Activated naive CD4-positive, alpha-beta T cell treated with anti-CD3 and anti-CD28 coated beads, Interleukin-2, amount 10 ng/mL, durations not matched to agents 7 days and 5 days (primary cell): ENCODE results near the gene RAB4B.
"Not testable (repeated sequence)": the region's sequence is repeated elsewhere in the genome, so short reads cannot be mapped to it uniquely, and the experiment has no call there.

ENCODE experiments used
- CTCF ChIA-PET: fragments of 350-600 bp; sonication (Branson Sonifier 250); formaldehyde crosslinking; loops from one replicate; lab custom pipeline; 2021; ENCODE audit warnings: antibody characterized with exemption; lab: Charles Lee
- DNase-seq: peaks from one replicate; pipeline ENCODE4 v3.0.0-alpha.2; 2020
- H3K27ac Mint-ChIP-seq: one replicate; pipeline ENCODE4 v1.8.0; 2021; ENCODE audit warnings: mild to moderate bottlenecking, moderate library complexity, mixed read lengths
- H3K27me3 Mint-ChIP-seq: one replicate; pipeline ENCODE4 v1.8.0; 2021; ENCODE audit warnings: mild to moderate bottlenecking, mixed read lengths
- H3K36me3 Mint-ChIP-seq: one replicate; pipeline ENCODE4 v1.8.0; 2021; ENCODE audit warnings: mixed read lengths
- H3K4me1 Mint-ChIP-seq: one replicate; pipeline ENCODE4 v1.8.0; 2021; ENCODE audit warnings: mixed read lengths
- H3K4me3 Mint-ChIP-seq: one replicate; pipeline ENCODE4 v1.8.0; 2021; ENCODE audit warnings: mild to moderate bottlenecking, moderate library complexity, mixed read lengths
- H3K9me3 Mint-ChIP-seq: one replicate; pipeline ENCODE4 v1.8.0; 2021; ENCODE audit warnings: mixed read lengths

Gene RAB4B

DNA sequence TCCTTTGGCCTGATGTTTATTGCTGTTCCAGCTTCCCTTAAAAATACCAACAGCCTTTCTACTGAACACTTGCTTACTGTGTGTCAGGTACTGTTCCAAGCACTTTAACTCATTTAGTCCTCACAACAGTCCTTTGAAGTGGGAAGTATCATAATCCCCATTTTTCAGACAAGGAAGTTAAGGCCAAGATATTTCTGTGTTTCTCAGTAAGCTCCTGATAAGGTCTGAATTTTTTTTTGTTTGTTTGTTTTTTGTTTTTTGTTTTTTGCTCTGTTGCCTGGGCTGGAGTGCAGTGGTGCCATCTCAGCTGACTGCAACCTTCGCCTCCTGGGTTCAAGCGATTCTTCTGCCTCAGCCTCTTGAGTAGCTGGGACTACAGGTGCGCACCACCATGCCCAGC, 19.6 kb upstream of the RAB4B start:
- CTCF ChIA-PET: no interaction called here
- no peak overlapping the region for H3K4me3 Mint-ChIP-seq
- H3K27me3 Mint-ChIP-seq: no peaks in the 10 kb centered on the region
- H3K36me3 Mint-ChIP-seq: peaks cover 68% of the 10 kb centered on the region
- no peaks in the 10 kb centered on the region for H3K9me3 Mint-ChIP-seq
- DNase-seq: no peak
- peak overlapping the region; percentile 1 for H3K27ac Mint-ChIP-seq
- H3K4me1 Mint-ChIP-seq: peaks cover 61% of the 10 kb centered on the region

DNA sequence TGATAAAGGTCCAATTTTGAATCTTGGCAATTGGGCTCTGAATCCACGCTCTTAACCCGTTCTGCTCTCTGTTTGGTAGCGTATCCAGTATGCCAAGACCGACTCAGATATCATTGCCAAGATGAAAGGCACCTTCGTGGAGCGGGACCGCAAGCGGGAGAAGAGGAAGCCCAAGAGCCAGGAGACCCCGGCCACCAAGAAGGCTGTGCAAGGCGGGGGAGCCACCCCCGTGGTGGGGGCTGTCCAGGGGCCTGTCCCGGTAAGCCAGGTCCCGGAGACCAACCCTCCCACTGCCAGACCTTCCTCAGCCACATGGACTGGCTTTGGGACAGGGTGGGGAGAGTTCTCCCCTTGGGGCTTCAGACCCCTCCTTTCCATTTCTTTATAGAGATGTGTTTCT, 18.7 kb upstream of the RAB4B start:
- Mint-ChIP-seq H3K27ac (no peak overlapping the region), H3K36me3 (peaks cover 72% of the 10 kb centered on the region), H3K9me3 (no peaks in the 10 kb centered on the region), H3K27me3 (no peaks in the 10 kb centered on the region), H3K4me1 (peaks cover 66% of the 10 kb centered on the region), H3K4me3 (no peak overlapping the region)
- no peak for DNase-seq
- CTCF ChIA-PET: no interaction called here

- H3K27me3 Mint-ChIP-seq: no peaks in the 10 kb centered on the region
- CTCF ChIA-PET: no interaction called here
- H3K36me3 Mint-ChIP-seq: peaks cover 65% of the 10 kb centered on the region
- no peaks in the 10 kb centered on the region for H3K9me3 Mint-ChIP-seq
- DNase-seq: no peak
- no peak overlapping the region for H3K4me3 Mint-ChIP-seq
- peaks cover 52% of the 10 kb centered on the region for H3K4me1 Mint-ChIP-seq
- no peak overlapping the region for H3K27ac Mint-ChIP-seq
Measured at GRCh38 chr19:40762754-40763470, 15.1 kb upstream of the RAB4B start.

DNA sequence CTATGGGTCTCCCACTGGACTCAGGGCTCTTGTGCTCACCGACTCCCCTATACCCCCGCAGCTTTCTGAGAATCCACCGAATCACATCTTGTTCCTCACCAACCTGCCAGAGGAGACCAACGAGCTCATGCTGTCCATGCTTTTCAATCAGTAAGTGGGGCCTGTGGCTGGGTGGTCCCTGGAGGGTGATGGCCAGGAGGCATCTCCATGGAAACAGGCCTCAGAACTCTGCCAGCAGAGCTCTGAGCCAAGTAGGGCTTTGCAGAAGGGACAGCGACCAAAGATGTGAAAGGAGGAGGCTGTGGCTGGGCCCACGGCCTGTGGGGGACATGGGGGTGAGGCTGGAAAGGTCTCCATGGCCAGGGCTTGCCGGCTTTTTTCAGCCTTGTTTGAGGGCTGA, 14.5 kb upstream of the RAB4B start:
- H3K9me3 Mint-ChIP-seq: no peaks in the 10 kb centered on the region
- peaks cover 60% of the 10 kb centered on the region for H3K36me3 Mint-ChIP-seq
- H3K27me3 Mint-ChIP-seq: no peaks in the 10 kb centered on the region
- no peak overlapping the region for H3K27ac Mint-ChIP-seq
- H3K4me1 Mint-ChIP-seq: peaks cover 47% of the 10 kb centered on the region
- no peak for DNase-seq
- no peak overlapping the region for H3K4me3 Mint-ChIP-seq
- CTCF ChIA-PET: no interaction called here

- Mint-ChIP-seq H3K4me1 (peaks cover 47% of the 10 kb centered on the region), H3K4me3 (no peak overlapping the region), H3K9me3 (no peaks in the 10 kb centered on the region), H3K27ac (peak overlapping the region; percentile 2), H3K27me3 (no peaks in the 10 kb centered on the region), H3K36me3 (peaks cover 63% of the 10 kb centered on the region)
- CTCF ChIA-PET: no interaction called here
- DNase-seq: no peak
Measured at GRCh38 chr19:40763963-40764362, 14.1 kb upstream of the RAB4B start.

DNA sequence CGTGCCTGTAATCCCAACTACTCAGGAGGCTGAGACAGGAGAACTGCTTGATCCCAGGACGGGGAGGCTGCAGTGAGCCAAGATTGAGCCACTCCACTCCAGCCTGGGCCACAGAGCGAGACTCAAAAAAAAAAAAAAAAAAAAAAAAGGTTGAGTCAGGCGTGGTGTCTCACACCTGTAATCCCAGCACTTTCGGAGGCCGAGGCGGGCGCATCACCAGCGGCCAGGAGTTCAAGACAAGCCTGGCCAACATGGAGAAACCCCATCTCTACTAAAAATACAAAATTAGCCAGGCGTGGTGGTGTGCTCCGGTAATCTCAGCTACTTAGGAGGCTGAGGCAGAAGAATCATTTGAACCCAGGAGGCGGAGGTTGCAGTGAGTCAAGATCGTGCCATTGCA, 11.7 kb upstream of the RAB4B start:
- not testable (repeated sequence) for H3K9me3 Mint-ChIP-seq, H3K27ac Mint-ChIP-seq, H3K4me3 Mint-ChIP-seq, H3K27me3 Mint-ChIP-seq, DNase-seq
- Mint-ChIP-seq H3K36me3 (peaks cover 64% of the 10 kb centered on the region), H3K4me1 (peaks cover 51% of the 10 kb centered on the region)
- CTCF ChIA-PET: interaction anchor here (1.0 kb wide), 1 partner anchor 13 kb away, joined by 4 read pairs; no protein-coding TSS in a partner anchor

GRCh38 chr19:40768869-40769268, 9.2 kb upstream of the RAB4B start:
- no peak overlapping the region for H3K4me3 Mint-ChIP-seq
- CTCF ChIA-PET: no interaction called here
- no peaks in the 10 kb centered on the region for H3K27me3 Mint-ChIP-seq
- peaks cover 36% of the 10 kb centered on the region for H3K4me1 Mint-ChIP-seq
- H3K27ac Mint-ChIP-seq: no peak overlapping the region
- H3K36me3 Mint-ChIP-seq: peaks cover 48% of the 10 kb centered on the region
- DNase-seq: no peak
- H3K9me3 Mint-ChIP-seq: peaks cover 9% of the 10 kb centered on the region

DNA sequence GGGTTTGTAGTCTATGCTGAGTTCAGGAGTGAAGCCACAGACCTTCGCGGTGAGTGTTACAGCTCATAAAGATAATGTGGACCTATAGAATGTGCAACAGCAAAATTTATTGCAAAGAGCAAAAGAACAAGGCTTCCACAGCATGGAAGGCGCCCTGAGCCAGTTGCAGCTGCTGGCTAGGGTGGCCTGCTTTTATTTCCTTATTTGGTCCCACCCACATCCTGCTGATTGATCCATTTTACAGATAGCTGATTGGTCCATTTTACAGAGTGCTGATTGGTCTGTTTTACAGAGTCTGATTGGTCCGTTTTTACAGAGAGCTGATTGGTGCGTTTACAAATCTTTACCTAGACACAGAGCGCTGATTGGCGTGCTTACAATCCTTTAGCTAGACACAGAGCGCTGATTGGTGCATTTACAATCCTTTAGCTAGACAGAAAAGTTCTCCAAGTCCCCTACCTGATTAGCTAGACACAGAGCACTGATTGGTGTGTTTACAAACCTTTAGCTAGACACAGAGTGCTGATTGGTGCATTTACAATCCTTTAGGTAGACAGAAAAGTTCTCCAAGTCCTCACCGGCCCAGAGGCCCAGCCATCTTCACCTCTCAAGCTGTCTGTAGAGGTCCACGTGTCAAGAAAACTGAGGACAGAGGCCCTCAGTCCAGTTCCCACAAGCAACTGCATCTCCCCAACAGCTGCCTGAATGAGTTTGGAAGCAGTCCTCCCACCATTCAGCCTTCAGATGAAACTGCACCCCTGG, 6.8 kb upstream of the RAB4B start:
- not testable (repeated sequence) for H3K27ac Mint-ChIP-seq, DNase-seq

GRCh38 chr19:40774916-40775631, 3.0 kb upstream of the RAB4B start, which contains the start of gene MIA:
Gene MIA, plus strand, starts transcription at chr19:40775521. Its CDS starts 22 bp downstream, at chr19:40775543.
- H3K27me3 Mint-ChIP-seq: no peaks in the 10 kb centered on the region

More for the DNA sequence above, 6.8 kb upstream of the RAB4B start:
- H3K4me1 Mint-ChIP-seq: peaks cover 17% of the 10 kb centered on the region
- H3K9me3 Mint-ChIP-seq, H3K4me3 Mint-ChIP-seq, CTCF ChIA-PET, H3K27me3 Mint-ChIP-seq: not testable (repeated sequence)
- peaks cover 28% of the 10 kb centered on the region for H3K36me3 Mint-ChIP-seq

DNA sequence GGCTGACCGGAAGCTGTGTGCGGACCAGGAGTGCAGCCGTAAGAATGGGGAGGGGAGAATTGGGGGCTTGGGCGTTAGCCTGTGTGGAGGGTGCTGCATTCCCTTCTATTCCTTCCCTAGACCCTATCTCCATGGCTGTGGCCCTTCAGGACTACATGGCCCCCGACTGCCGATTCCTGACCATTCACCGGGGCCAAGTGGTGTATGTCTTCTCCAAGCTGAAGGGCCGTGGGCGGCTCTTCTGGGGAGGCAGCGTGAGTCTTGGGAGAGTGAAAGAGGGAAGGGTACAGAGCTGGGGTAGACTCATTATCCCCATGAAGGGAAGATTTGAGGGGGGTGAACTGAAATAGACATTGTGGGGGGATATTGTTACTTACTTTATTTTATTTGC, 2.4 kb upstream of the RAB4B start:
- no peak overlapping the region for H3K4me3 Mint-ChIP-seq

More at GRCh38 chr19:40774916-40775631, 3.0 kb upstream of the RAB4B start, which contains the start of gene MIA:
- DNase-seq: no peak
- CTCF ChIA-PET: no interaction called here
- no peak within 1 kb of the TSS for H3K4me3 Mint-ChIP-seq
- H3K4me1 Mint-ChIP-seq: peaks cover 42% of the 10 kb centered on the region
- peaks cover 20% of the 10 kb centered on the region for H3K36me3 Mint-ChIP-seq
- H3K9me3 Mint-ChIP-seq: peaks cover 9% of the 10 kb centered on the region
- peak within 1 kb of the TSS; percentile 100 for H3K27ac Mint-ChIP-seq

GRCh38 chr19:40776364-40776763, 1.7 kb upstream of the RAB4B start:
- DNase-seq: no peak
- Mint-ChIP-seq H3K9me3 (peaks cover 3% of the 10 kb centered on the region), H3K27me3 (no peaks in the 10 kb centered on the region), H3K4me3 (no peak overlapping the region), H3K27ac (peak overlapping the region; percentile 100), H3K36me3 (peaks cover 18% of the 10 kb centered on the region), H3K4me1 (peaks cover 39% of the 10 kb centered on the region)
- CTCF ChIA-PET: interaction anchor here (1.4 to 3.8 kb wide), 4 partner anchors 26 to 43 kb away, joined by 3 to 23 read pairs (median 6); partner anchors contain the start of gene ACTMAP

More for the DNA sequence above, 2.4 kb upstream of the RAB4B start:
- Mint-ChIP-seq H3K27me3 (no peaks in the 10 kb centered on the region), H3K36me3 (peaks cover 21% of the 10 kb centered on the region), H3K9me3 (peaks cover 9% of the 10 kb centered on the region), H3K4me1 (peaks cover 44% of the 10 kb centered on the region), H3K27ac (no peak overlapping the region)
- CTCF ChIA-PET: interaction anchor here (3.8 kb wide), 1 partner anchor 31 kb away, joined by 23 read pairs; no protein-coding TSS in a partner anchor
- DNase-seq: no peak

- Mint-ChIP-seq H3K4me3 (peak overlapping the region; percentile 99), H3K4me1 (peaks cover 35% of the 10 kb centered on the region), H3K27me3 (no peaks in the 10 kb centered on the region), H3K27ac (peak overlapping the region; percentile 100), H3K9me3 (no peaks in the 10 kb centered on the region), H3K36me3 (peaks cover 19% of the 10 kb centered on the region)
- CTCF ChIA-PET: interaction anchor here (1.0 to 3.8 kb wide), 9 partner anchors 16 to 115 kb away, joined by 3 to 24 read pairs (median 7); partner anchors contain the start of genes ACTMAP and EGLN2
- DNase-seq: peak; percentile 96
Measured at GRCh38 chr19:40776932-40777644, 959 bp upstream of the RAB4B start.

GRCh38 chr19:40777645-40777936, 456 bp upstream of the RAB4B start:
- H3K27ac Mint-ChIP-seq: peak overlapping the region; percentile 100
- peaks cover 20% of the 10 kb centered on the region for H3K36me3 Mint-ChIP-seq
- H3K9me3 Mint-ChIP-seq: no peaks in the 10 kb centered on the region
- no peak for DNase-seq
- H3K4me1 Mint-ChIP-seq: peaks cover 35% of the 10 kb centered on the region
- peak overlapping the region; percentile 99 for H3K4me3 Mint-ChIP-seq
- CTCF ChIA-PET: interaction anchor here (1.0 to 3.8 kb wide), 10 partner anchors 15 to 143 kb away, joined by 3 to 24 read pairs (median 6); partner anchors contain the start of genes ACTMAP and EGLN2
- H3K27me3 Mint-ChIP-seq: no peaks in the 10 kb centered on the region
